NCI-H345 treated with DMSO at 0.1 percent for 48 hours (cell line): ENCODE measurements around the gene ARF3.
A peak's percentile ranks its signal among the peaks of the same experiment; 100 is the strongest.

Source experiments
- DNase-seq: peaks from one replicate; lab custom pipeline; 2025; ENCODE audit not compliant: unreplicated experiment; lab: John Stamatoyannopoulos, UW

The ARF3 gene

DNA sequence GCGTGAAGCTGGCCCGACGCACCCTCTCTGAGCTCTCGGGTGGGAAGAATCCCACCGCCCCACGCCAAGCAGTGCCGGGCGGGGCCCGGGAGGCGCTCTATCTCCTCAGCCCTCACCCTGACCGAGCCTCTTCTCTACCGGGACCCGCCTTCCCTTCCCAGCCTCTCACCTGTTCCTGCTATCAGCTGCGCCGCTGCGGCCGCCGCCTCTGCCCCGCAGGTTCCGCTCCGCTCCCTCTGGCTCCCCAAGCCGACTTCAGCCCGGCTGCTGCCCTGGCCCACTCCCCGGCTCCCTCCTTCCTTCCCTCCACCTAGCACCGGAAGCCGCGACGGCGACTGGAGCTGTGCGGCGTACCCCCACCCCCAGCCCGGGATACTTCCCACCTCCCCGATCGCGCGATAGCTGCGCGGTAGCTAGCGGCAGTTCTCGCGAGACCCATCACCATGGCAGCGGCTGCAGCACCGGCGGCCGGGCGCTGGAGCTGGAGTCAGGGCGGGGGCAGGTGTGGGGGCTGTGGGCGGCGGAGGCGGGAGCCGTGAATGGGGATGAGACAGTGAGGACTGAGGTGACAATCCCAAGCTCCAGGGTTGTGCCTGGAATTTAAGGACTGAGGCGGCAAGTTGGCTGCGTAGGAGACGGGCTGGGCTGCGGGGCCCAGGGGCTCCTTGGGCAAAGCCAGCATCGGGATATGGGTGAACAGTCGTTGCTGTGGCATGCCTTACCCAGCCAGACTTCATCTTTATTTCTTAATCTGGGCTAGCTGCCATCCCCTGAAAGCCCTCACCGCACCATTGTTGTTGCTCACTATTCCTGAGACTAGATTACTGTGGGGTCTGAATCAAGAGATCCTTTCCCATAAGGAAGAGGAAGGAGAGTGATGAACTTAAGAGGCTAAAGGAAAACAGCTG, at the start of gene ARF3:
Gene ARF3 (minus strand): TSS at position 347 of the 908 bp plus-strand sequence. CDS start 16,392 bp downstream, outside the sequence.
- DNase-seq: peak; percentile 29

DNA sequence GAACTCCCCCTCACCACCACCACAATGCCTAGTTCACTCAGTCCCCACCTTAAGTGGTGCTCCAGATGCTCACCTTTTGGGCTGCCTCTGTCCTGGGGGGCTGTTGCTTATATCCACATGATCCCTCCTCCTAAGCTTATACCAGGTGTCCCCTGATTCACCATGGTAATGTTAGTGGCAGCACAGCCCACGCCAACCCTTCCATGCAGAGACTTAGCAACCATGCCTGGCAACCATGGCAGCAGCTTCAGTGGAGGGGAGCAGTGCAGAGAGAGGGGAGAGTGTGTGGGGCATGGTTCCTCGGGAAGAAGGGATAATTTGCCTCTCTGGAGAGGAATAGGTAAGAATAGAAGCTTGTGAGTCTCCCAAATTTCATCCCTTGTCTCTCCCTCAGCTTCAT, 43.1 kb upstream of the ARF3 start:
- no peak for DNase-seq

DNA sequence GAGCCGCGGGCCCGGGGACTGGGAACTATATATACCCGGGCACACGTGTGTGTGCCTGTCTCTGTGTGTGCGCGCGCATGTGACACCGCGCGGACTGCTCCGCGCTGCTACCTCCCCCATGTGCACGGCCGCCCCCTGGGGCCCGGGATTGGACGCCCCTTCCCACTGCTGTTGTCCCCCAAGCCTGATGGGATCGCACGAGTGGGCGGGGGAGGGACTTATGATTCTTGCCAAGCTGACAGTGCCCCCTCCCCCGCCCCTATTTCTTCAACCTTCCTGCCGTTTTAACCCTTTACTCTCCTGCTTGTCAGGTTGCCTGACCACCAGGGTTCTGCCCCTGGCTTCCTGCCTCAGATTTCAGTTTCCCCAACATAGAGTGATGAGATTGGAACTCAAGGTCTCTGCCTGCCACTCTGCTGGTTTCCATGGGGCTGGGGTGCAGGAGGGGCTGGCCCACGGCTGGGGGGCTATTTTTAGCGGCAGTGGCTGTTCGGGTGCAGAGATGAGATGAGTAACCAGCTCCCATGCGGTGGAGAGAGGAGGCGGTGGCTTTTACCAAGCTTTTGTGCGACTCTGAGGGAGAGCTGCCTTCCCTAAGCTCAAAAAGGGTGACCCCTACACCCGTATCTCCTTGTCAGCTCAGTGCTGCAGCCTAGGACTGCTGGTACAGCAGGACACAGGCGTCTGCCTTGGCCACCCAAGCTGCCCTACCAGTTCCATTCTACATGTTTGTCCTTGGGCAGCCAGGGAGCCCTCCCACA, 42.3 kb upstream of the ARF3 start, which contains the start of gene DDN:
Gene DDN (minus strand): TSS at position 5 of the 761 bp plus-strand sequence. CDS start 88 bp downstream, outside the sequence.
- DNase-seq: no peak

DNA sequence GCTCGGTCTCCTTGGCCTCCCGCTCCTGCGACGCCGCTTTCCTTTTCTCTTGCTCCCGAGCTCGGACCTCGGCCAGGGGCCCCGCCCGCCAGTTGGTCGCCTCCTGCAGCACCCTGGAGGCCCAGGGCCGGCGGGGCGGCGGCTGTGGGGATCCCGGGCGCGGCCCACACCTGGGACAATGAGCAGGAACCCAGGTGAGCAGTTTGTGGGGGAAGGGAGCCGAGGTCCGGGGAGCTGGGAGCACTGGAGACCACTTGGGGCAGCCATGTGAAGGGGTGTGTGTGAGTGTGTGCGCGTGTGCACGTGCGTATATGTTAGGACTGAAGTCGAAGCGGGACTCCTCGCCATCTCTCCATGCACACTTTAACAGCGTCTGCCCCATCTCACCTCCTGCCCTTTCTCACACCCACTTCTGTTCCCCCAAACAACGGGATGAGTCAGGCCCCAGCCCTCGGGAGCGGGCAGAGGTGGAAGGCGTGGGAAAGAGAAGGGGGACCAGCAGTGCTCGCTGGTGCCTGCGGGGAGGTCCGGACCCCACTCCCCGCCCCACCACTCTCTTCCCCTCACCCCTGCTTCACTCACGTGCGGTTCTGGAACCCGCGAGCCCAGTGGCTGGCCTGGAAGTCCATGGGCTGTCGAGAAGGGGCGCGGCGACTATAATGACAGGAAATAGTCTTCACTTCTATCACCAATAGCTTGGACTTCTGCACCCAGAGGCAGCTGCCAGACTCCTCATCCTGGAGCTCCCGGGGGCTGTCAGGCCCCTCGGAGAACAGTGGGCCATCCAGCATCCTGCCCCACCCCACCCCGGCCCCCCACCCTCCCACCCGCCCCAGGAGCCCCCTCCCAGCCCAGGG, 41.4 kb upstream of the ARF3 start:
- no peak for DNase-seq

DNA sequence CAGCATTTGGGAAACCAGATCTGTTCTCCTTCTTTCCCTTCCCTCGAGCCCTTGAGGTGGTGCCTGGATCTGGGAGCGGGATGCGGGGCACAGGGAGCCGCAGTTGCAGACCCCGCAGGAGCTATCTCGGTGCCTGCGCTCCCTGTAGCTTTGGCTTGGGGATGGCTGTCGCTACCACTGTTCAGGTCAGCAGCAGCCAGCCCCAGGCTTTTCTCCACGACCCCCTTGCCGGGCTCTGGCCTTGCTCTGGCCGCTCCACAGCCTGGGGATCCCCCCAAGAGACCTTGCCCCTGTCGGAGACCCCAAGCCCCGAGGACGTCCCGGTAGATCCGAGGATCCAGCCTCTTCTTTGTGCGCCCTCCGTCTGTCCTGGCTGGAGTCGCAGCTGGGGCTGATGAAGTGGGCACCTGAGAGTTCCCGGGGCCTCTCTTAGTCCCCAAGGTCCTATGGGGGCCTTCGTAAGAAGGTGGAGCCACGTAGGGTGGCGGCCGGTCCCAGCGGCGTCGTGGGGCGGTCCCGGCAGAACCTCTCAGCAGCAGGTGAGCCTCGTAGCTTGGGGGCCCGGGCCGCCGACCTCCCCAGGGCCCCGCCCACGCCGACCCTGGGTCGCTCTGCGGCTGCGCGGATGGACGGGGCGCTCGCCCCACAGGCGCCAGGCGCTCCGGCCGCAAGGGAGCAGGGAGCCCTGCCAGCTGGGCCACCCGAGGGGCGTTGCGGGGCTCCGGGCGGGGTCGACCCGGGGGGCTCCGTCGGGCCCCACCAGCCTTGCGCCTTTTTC, 40.6 kb upstream of the ARF3 start:
- DNase-seq: no peak

DNA sequence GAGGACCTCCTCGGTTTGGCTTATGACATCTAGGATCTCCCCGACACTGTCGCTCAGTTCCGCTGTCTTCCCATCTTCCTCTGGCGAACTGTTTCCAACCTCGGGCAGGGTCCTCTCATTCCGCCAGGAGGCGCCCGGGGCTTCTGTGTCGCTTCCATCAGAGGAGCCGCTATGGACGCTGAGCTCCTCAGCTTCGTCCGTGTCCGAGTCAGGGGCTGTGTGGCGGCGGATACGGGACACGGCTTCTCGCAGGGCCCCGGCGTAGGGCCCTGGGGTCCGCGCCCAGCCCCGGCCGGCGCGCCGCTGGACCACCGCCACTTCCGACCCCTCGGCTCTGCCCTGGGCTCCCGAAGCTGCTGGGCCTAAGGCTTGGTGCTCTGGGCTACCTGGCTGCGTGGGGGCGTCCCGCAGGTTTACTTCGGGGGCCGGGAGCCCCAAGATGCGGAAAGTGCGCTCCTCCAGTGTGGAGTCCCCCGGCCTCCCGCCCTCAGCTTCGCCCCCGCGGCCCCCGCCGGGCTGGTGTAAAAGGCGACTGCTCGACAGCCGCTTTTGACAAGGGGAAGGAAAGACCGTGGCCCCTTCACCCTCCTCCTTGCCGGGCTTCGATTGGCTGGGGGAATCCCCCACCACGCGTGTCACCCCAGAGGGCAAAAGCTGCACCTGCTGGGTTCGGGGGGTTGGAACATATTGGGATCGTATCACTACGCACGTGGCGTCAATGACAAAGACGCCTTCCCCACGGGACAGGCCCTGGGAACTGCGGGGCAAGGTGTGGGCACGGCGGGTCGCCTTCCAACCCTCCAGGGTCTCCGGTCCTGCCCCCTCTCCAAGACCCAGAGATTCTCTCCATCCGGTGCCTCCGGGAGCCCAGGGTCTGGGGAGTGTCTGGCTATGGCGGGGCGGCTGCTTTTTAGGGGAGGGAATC, 39.8 kb upstream of the ARF3 start:
- no peak for DNase-seq

DNA sequence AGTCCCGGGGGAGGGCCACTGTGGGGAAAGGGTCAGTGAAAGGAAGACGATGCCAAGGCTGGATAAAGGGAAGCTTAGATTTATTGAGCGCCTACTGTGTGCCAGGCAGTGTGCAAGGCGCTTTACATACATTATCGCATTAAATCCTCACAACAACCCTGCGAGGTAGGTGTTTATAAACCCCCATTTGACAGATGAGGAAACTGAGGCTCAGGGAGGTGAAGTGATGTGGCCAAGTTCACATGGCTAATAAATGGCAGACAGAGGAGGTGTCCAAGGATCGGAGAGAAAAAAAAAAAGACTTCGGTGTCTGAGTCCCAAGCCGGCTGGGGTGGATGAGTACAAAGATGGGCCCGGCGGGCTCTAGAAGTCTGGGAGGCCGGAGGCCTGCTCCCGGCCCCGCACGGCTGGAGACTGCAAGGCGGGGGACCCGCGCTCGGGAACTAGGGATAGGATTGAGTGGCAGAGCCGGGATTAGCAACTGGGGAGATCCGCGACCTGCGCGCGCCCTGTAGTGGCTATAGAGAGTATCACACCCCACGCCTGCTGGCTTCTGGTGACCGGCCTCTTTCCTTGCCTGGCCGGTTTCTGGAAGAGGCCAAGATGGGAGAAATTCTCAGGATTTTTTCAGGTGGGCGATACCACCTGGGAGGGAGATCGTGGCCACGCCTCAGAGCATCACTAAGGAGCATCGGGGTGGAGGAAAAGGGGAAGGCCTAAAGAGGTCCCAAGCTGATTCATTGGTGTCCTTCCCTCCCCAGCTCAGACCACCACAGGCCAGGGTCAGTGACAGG, 38.0 kb upstream of the ARF3 start:
- no peak for DNase-seq

DNA sequence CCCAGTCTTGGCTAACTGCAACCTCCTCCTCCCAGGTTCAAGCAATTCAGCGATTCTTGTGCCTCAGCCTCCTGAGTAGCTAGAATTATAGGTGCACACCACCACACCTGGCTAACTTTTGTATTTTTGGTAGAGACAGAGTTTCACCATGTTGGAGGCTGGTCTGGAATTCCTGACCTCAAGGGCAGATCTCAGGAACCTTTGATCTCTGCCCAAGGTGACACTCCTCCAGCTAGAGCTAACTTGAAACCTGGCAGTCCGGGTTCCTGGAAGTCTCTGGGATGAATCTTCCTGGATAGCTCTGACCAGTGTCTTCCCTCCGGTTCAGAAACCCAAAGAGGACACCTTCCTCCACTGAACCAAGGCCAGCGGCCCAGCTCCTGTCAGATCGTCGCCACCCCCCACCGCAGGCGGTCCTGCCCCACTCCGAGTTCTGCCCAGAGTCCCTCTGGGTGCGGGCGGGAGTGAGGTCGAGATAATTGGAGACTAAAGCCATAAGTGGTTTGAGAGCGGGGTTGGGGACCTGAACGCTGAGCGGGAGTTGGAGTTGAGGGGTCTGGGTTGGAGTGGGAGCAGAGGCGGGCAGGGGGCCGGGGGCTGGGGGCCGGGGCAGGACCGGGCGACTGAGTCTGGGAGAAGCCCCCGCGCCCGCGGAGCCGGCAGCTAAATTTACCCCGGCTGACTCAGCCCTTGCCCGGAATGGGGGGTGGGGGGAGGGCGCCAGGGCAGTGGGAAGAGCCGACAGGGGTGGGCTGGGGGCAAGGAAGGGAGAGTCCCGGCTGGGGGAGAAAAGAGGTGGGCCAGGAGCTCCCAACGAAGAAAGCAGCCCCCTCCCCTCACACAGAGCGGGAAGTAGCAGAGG, 37.2 kb upstream of the ARF3 start:
- DNase-seq: no peak

DNA sequence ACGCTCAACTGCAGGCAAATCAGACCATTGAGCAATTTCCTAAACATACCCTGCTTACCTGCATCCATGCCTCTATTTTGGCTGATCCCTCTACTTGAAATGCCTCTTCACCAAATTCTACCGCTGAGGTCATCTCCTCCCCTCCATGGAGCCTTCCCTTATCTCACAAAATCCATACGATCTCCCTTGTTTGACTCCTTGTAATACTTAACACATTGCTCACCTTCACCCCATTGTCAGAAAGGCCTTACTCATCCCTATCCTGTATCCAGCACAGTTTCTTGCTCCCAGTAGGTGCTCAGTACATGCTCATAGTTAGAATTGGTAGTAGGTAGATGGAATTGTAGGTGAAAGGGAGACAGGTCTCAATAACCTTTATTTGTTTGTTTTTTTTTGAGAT, 36.5 kb upstream of the ARF3 start:
- no peak for DNase-seq

DNA sequence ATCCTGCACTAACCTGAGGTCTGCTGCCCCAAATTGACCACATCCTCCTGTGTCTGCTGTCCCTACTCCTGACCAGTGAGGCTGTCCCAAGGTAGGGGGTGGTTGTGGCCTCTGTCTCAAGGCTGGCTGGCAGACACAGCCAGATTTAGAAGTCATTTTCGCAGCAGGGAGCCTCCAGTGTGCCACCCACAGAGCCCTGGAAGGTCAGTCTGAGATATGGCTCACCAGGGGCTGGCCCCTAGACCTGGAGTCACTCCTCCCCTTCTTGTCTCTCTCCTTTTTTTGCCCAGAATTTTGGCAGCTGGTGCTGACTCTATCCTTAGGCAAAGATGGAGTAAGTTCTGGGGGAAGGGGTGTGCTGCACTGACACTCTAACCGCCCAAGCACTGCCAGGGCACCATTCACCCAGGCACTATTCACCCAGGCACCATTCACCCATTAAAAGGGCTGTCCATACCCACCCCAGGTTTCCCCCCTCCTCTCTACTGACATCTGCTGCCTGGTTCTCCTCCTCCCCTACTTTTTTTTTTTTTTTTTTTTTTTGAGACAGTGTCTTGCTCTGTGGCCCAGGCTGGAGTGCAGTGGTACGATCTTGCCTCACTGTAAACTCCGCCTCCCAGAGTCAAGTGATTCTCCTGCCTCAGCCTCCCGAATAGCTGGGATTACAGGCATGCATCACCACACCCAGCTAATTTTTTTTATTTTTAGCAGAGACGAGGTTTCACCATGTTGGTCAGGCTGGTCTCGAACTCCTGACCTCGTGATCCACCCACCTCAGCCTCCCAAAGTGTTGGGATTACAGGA, 34.2 kb upstream of the ARF3 start:
- no peak for DNase-seq

DNA sequence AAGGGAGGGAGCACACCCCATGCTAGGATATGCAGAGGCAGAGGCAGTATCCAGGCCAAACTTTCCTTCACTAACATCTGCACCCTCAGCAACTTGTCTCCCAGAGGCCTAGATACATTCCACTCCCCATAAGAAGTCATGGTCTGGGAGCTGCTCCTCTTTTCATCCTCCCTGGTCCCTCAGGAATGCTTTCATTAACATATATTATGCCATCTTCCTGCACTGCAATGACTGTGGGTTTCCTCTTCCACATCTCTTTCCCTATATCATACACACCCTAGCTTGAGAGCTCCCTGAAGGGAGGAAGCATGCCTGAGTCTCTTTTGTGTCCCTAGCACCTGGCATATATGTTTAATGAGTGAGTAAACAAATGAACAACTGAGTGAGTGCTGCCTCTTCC, 33.3 kb upstream of the ARF3 start:
- no peak for DNase-seq

DNA sequence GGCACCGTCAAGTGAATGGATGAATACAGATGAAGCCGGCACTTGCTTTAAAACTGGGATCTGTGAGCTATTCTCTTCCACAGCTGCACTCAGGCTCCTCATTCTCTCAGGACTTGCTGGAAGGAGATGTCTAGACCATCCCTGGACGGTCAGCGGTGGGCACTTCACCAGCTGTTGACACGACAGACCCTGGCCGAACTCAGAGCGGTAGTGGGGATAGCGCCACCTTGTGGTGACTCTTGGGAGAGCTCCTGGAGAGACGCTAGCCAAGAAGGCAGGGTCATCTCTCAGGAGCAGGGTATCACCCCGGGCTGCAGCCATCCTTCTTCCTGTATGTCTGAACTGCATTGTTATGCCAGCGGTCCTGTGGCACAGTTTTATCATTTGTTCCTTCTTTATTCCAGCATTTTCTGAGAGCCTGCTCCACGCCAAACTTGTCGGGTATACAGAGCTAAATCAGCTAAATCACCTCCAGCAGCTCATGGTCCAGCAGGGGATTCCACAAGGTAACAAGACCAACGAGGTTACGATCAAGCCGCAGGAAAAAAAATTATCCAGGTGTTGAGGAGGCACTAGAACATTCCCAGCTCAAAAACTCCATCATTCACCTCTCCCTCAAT, 30.9 kb upstream of the ARF3 start:
- DNase-seq: no peak

DNA sequence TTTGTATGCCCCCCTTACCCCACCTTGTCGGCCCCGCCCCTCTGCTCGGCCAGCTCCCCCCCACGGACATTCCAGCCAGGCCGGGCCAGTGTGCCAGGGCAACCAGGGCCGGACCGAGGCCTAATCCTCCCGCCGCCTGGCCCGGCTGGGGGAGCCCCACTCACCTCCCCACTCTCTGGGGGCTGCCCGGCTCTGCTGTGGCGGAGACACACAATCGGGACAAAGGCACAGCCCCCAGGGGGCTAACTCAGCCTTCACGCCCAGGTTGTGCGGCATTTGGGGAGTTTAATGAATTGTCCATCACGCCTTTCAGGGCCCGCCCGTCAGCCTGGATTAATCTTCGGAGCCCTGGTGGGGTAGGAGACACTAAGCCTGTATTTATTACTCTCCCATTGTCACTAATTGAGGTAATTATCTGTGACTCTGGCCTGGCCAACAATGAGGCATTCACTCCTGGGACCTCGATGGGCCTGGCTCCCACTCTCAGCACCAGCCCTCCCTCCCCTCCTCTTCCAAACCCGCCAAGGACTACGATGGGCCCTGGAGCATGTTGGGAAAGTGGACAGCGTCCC, 29.5 kb upstream of the ARF3 start:
- no peak for DNase-seq

DNA sequence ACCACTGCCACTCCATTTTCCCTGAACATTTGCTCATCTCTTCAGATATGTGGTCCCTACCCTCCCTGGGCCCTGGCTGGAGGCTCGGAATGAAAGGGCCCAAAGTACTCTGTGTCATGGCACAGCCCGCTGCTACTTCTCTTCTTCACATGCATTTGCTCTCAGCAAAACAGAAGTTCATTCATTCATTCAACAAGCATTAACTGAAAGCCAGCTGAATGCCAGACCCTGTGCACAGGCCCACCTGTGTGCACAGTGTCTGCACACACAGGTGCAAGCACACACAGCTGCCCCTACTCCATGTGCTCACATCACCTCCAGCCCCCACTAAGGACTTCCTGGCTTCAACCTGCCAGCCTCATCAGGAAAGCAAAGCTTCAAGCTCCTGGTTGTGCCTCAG, 28.6 kb upstream of the ARF3 start:
- DNase-seq: no peak

DNA sequence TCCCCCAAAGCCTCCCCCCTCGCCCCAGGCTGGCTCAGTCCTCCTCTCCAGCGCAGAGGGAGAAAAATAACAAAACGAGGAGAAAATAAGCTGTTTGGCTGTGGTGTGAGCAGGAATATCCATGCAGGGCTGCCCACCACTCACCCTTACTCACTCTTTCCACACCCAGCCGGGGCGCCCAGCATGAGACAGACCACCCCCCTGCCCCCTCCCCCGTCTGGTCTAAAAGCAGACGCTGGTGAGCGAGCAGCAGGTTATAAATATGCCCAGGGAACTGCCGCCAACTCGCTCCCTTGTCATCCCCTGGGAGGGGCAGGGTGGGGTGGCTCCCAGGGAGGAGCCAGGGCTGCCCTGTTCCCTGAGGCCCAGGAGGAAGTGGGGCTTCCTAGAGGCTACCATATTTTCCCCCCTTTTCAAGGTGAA, 28.2 kb upstream of the ARF3 start:
- DNase-seq: no peak
